ENCODE measurements around the gene BIVM.

The BIVM gene

GRCh38 chr13:102838982-102839381 is 40.1 kb downstream of the BIVM start:
- FAIRE-seq (no peak), DNase-seq (ENCODE audit: low spot score) (no peak)

DNA sequence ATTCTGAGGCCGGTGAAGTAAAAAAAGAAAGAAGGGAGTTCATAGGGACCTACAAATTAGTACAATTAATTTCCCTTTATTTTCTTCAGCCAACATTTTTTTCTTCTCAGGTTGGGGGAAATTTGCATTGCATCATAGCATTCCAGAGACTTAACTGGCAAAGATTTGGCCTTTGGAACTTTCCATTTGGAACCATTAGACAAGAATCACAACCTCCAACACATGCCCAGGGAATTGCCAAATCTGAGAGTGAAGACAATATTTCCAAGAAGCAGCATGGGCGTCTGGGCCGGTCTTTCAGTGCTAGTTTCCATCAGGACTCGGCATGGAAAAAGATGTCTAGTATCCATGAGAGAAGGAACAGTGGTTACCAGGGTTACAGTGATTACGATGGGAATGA is 40.5 kb downstream of the BIVM start:
- DNase-seq (ENCODE audit: low spot score) (no peak), FAIRE-seq (no peak)

DNA sequence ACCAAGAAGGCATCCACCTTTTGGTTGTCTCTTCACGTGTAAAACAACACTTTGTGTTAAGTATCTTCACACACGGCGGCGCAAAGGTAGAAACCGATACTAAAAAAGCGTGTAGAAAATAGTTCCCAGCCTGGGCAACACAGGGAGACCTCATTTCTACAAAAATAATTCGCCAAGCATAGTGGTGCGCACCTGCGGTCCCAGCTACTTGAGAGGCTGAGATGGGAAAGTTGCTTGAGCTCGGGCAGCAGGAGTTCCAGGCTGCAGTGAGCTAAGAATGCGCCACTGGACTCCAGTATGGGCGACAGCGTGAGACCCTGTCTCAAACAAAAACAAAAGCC is 46.3 kb downstream of the BIVM start:
- FAIRE-seq (no peak), DNase-seq (ENCODE audit: low spot score) (no peak)

GRCh38 chr13:102845630-102846260 is 46.8 kb downstream of the BIVM start, which contains the start of gene ERCC5:
ERCC5 (plus strand) TSS chr13:102846032; CDS start chr13:102846267, 235 bp downstream.
- FAIRE-seq (peak; percentile 73), DNase-seq (ENCODE audit: low spot score) (peak; percentile 87)

DNA sequence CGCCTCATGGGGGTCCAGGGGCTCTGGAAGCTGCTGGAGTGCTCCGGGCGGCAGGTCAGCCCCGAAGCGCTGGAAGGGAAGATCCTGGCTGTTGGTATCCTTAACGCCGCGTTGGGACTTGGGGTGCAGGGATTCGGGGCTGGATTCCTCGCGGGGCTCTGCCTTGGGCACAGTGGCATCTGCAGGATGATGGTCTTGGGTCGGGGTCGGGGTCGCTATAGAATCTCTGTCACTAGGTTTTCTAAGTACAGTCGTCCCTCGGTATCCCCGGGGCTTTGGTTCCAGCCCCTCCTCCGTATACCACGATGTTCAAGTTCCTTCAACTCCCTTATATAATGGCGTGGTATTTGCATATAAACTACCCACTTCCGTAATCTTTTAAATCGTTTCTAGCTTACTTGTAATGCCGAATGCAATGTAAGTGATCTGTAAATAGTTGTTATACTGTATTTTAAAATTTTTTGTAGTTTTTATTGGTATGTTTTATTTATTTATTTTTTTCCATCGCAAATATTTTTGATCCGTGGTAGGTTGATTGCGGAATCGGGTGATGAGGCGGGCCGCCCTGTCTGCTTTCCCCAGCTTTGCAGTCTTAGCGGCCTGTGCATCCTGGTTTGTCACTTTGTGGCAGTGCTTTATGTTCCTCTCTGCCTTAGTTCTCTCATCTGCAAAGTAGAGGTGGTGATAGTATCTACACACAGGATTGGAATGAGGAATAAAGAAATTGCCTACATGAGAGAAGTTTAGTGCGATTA is 47.5 kb downstream of the BIVM start:
- peak; percentile 28 for FAIRE-seq
- no peak for DNase-seq (ENCODE audit: low spot score)

DNA sequence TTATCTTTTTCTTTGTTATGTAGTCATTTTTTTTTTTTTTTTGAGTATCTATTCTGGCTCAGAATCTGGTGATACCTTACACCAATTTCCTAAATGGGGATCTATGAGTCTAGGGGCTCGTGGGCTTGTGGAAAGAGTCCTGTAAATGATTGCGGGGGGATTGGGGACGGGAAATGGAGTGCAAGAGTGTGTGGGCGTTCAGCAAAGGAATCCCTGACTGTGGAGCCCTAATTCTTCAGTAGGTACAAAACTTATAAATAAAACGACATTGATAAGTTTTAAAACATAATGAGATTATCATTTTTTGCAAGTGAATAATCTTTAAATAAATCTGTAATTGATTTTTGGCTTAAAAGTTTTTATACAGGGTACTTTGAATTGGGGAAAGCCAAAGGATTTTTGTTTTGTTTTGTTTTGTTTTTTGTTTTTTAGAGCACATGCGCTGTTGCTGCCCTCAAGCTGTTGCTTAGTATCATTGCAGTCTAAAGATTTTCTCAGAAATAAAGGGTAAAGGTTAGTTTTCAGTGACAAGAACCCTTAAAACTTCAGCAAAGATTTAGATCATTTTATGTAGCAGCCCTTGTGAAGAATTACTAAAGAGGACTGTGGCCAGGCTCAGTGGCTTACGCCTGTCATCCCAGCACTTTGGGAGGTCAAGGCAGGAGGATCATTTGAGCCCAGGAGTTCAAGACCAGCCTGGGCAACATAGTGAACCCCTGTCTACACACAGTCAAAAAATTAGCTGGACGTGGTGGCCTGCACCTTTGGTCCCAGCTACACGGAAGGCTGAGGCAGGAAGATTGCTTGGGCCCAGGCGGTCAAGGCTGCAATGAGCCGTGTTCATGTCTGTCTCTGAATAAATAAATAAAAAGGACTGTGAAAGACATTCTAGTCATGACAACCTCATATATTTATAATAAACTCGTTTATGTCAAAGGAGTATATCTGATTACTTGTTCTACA is 48.6 kb downstream of the BIVM start:
- peak; percentile 5 for DNase-seq (ENCODE audit: low spot score)
- peak; percentile 50 for FAIRE-seq

GRCh38 chr13:102848956-102849355 is 50.0 kb downstream of the BIVM start:
- no peak for FAIRE-seq

GRCh38 chr13:102852556-102852955 is 53.6 kb downstream of the BIVM start:
- no peak for FAIRE-seq
- no peak for DNase-seq (ENCODE audit: low spot score)

More at GRCh38 chr13:102848956-102849355, 50.0 kb downstream of the BIVM start:
- no peak for DNase-seq (ENCODE audit: low spot score)

- FAIRE-seq: no peak
- no peak for DNase-seq (ENCODE audit: low spot score)
These were observed 55.8 kb downstream of the BIVM start for GRCh38 chr13:102854675-102855074.

DNA sequence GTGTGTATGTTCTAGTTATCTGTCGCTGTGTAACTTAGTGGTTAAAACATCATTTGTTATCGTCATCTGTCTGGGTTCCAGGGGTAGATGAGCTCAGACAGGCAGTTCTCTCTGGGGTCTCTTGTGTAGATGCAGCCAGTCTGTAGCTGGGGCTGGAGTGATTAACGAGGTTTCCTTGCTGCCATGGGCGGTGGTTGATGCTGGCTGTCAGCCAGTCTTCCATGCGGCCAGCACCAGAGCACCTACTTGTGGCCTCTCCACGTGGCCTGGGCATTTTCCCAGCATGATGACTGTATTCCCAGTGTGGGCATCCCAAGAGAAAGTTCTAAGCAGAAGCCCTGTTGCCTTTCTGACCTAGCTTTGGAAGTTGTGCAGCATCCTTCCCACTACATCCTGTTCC is 57.6 kb downstream of the BIVM start:
- FAIRE-seq: no peak
- no peak for DNase-seq (ENCODE audit: low spot score)

- DNase-seq (ENCODE audit: low spot score) (no peak), FAIRE-seq (no peak)
These were observed 63.8 kb downstream of the BIVM start for GRCh38 chr13:102862624-102863210.

DNA sequence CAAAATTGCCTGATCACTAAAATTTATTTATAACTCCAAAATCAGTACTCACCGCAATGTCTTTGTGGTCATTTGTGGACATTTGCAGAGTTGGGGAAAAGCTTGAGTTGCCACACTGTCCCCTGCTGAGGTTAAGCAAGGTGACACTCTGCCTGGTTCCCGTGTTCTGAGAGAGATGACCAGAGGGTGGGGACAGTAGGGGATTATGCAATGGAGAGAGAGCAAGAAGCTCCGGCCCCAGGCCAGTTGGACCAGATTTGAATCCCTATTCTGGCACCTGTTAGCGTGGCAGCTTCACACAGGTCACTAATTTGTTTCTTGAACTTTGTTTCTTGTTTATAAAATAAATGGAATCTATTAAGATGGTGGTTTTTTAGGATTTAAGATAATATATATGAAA is 64.7 kb downstream of the BIVM start:
- FAIRE-seq (no peak), DNase-seq (ENCODE audit: low spot score) (no peak)

DNA sequence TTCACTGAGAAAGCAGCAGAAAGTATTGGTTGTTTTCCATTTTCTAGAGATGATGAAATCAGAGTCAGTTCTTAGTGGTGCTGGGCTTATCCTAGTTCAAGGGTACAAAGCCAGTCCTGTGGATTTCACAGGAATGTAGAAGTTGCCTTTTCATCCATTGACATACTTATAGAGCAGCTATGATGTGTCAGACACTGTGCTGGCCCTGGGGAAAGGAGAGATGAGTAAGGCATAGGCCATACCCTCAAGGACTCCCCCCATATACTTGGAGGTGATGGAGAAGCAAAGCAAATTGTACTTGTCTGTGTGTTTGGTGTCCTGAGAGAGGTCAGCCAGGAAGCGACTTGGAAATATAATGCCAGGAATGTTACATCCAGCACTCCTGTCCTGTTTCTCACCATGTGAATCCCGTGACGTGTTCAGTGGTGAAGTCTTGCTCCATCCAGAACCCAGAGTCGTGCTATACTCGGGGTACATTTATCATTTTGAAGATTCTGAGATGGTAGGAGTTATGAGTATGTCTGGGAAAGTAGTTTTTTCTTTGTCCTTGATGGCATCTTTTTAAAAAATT is 69.5 kb downstream of the BIVM start:
- FAIRE-seq: no peak
- DNase-seq (ENCODE audit: low spot score): no peak

- DNase-seq (ENCODE audit: low spot score): no peak
- FAIRE-seq: no peak
These were observed 71.2 kb downstream of the BIVM start for GRCh38 chr13:102869948-102870676.

DNA sequence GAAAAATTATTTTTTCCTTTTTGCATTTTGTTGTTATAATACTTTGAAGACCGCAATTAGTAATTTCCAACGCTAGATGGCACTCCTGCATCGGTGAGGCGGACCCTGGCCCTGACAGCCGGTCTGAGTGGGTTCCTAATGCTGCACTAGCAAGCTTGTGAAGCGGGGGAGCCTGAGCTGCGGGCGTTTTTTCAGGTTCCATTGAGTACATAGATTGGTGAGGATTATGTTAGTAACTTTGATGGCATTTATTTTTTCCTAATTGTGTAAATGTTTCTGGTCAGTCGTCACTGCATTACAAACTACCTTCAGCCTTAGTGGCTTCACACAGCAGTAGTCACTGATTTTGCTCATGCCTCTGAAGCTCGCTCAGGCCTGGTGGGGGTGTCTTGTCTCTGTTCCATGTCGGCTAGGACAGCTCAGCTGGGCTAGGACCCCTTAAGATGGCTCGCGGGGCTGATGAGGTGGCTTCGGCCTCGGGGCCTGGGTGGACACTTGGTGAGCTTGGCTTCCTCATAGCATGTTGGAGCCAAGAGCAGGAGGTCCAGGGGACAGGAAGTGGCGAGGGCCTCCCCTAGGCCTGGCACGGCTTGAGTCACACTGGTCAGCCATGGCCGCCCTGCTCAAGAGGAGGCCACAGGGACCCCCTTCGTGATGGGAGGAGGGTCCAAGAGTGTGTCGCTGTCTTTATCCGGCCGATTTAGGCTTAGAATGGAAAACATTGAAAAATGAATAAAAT is 71.9 kb downstream of the BIVM start:
- FAIRE-seq: no peak
- DNase-seq (ENCODE audit: low spot score): peak; percentile 6

GRCh38 chr13:102872131-102872530 is 73.2 kb downstream of the BIVM start:
- DNase-seq (ENCODE audit: low spot score) (no peak), FAIRE-seq (no peak)

GRCh38 chr13:102872531-102872930 is 73.6 kb downstream of the BIVM start:
- no peak for DNase-seq (ENCODE audit: low spot score)
- FAIRE-seq: no peak

DNA sequence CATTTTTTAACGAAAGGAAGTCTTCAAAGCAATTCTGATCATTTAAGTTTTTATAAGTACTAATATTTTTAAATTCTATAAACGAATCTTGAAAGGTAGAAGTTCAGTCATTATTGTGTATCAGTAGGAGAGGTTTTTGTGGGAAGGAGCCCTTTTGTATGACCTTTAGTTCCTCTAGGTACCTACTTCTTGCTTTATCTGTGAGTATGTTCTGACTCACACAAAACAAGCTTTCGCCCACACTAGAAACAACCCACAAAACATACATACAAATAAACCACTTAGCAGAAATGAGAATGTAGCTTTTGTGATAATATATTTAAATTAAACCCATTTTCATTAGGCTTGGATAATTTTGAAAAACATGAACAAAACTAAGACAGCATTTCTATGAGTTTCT is 74.7 kb downstream of the BIVM start:
- DNase-seq (ENCODE audit: low spot score) (no peak), FAIRE-seq (no peak)

DNA sequence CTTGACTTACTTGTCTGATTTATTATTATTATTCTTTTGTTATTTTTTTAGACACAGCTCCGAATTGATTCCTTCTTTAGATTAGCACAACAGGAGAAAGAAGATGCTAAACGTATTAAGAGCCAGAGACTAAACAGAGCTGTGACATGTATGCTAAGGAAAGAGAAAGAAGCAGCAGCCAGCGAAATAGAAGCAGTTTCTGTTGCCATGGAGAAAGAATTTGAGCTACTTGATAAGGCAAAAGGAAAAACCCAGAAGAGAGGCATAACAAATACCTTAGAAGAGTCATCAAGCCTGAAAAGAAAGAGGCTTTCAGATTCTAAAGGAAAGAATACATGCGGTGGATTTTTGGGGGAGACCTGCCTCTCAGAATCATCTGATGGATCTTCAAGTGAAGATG is 76.3 kb downstream of the BIVM start:
- FAIRE-seq (no peak), DNase-seq (ENCODE audit: low spot score) (no peak)

DNA sequence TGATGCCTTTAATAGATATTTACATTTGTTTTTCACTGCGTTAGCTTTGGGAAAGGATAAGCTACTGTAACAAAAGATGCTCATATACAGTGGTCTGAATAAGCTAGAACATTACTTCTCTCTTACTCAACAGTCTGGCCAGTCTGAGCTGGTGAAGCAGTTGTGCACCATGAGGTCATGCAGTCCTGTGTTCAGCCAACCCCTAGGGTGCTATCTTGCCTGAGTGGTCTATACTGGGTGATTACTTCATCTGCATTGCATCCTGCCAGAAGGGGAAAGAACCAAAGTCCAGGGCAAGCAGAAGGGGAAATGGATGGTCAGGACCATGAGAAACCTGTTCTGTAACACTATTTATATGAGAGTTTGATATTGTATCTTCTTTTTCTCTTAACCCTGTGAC is 78.4 kb downstream of the BIVM start:
- FAIRE-seq: no peak

More for the DNA sequence above, 78.4 kb downstream of the BIVM start:
- peak; percentile 20 for DNase-seq (ENCODE audit: low spot score)

All from RCC 7860 (cell line).